Osteoblast (primary cell): ENCODE data around the gene MROH2A. TPM values are rescaled to one million over a fixed set of nuclear protein-coding genes. Genes with fewer than 3 reads are reported as not detected.

ENCODE experiments used
- DNase-seq: peaks from one replicate; pipeline ENCODE4 v3.0.0; 2011; ENCODE audit warnings: low spot score, mixed read lengths; ENCODE audit not compliant: insufficient read length; ENCODE audit errors: missing footprints
- H2AFZ ChIP-seq: 2 replicates; pipeline ENCODE4 v1.6.0; 2011; ENCODE audit warnings: mild to moderate bottlenecking, low read length
- H3K27ac ChIP-seq: 2 replicates; pipeline ENCODE4 v1.5.1; 2011; ENCODE audit warnings: mild to moderate bottlenecking, low read depth, low read length, moderate library complexity
- H3K27me3 ChIP-seq: 2 replicates; pipeline ENCODE4 v1.6.0; 2012; ENCODE audit warnings: mild to moderate bottlenecking, control low read depth, inconsistent platforms, low read length, moderate library complexity; ENCODE audit not compliant: insufficient read depth
- H3K36me3 ChIP-seq: 2 replicates; pipeline ENCODE4 v1.5.1; 2011; ENCODE audit warnings: mild to moderate bottlenecking, low read length, control low read depth, moderate library complexity; ENCODE audit not compliant: insufficient read depth
- H3K4me1 ChIP-seq: 2 replicates; pipeline ENCODE4 v1.5.1; 2011; ENCODE audit warnings: mild to moderate bottlenecking, low read length, control low read depth, moderate library complexity; ENCODE audit not compliant: insufficient read depth
- H3K4me2 ChIP-seq: 2 replicates; pipeline ENCODE4 v1.6.0; 2011; ENCODE audit warnings: mild to moderate bottlenecking, low read length; ENCODE audit not compliant: insufficient read depth
- H3K4me3 ChIP-seq: fragments of 200-600 bp; sonication (generic); 3 replicates; pipeline ENCODE4 v1.5.1; 2012; ENCODE audit warnings: mild to moderate bottlenecking, low read length, inconsistent platforms; ENCODE audit not compliant: insufficient read depth
- H3K79me2 ChIP-seq: 2 replicates; pipeline ENCODE4 v1.6.0; 2012; ENCODE audit warnings: mild to moderate bottlenecking, low read length, control low read depth, inconsistent platforms; ENCODE audit not compliant: insufficient read depth
- H3K9me3 ChIP-seq: 2 replicates; pipeline ENCODE4 v1.5.1; 2011; ENCODE audit warnings: low read depth, low read length, control low read depth
- H4K20me1 ChIP-seq: 2 replicates; pipeline ENCODE4 v1.6.0; 2012; ENCODE audit warnings: mild to moderate bottlenecking, low read length, control low read depth; ENCODE audit not compliant: insufficient read depth
- total RNA-seq: library from RNA; depleted of rRNA; stranded (reverse); fragments of >200 nt; gene quantifications from 2 replicates; pipeline ENCODE4 v1.2.3, GENCODE V29; 2012
- TF ChIP-seq, protein P1 (sequence below): IDR thresholded peaks from 2 replicates; pipeline ENCODE4 v1.5.1; 2011; ENCODE audit warnings: mild to moderate bottlenecking, low read depth, low read length, moderate library complexity; ENCODE audit errors: extremely low read depth

Gene MROH2A
- total RNA-seq, 1 donor: not detected

DNA sequence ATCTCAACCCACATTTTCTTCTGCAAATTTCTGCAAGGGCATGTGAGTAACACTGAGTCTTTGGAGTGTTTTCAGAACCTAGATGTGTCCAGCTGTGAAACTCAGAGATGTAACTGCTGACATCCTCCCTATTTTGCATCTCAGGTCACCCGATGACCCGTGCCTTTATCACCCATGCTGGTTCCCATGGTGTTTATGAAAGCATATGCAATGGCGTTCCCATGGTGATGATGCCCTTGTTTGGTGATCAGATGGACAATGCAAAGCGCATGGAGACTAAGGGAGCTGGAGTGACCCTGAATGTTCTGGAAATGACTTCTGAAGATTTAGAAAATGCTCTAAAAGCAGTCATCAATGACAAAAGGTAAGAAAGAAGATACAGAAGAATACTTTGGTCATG lies 10.1 kb upstream of the MROH2A start:
- no peak overlapping the region for H3K4me2 ChIP-seq
- H4K20me1 ChIP-seq: no peaks in the 10 kb centered on the region
- H3K36me3 ChIP-seq: no peaks in the 10 kb centered on the region
- DNase-seq: no peak
- H2AFZ ChIP-seq: no peak overlapping the region
- H3K4me3 ChIP-seq: no peak overlapping the region
- H3K4me1 ChIP-seq: peaks cover 16% of the 10 kb centered on the region
- no peaks in the 10 kb centered on the region for H3K79me2 ChIP-seq
- H3K9me3 ChIP-seq: no peaks in the 10 kb centered on the region
- TF ChIP-seq, protein P1, sequence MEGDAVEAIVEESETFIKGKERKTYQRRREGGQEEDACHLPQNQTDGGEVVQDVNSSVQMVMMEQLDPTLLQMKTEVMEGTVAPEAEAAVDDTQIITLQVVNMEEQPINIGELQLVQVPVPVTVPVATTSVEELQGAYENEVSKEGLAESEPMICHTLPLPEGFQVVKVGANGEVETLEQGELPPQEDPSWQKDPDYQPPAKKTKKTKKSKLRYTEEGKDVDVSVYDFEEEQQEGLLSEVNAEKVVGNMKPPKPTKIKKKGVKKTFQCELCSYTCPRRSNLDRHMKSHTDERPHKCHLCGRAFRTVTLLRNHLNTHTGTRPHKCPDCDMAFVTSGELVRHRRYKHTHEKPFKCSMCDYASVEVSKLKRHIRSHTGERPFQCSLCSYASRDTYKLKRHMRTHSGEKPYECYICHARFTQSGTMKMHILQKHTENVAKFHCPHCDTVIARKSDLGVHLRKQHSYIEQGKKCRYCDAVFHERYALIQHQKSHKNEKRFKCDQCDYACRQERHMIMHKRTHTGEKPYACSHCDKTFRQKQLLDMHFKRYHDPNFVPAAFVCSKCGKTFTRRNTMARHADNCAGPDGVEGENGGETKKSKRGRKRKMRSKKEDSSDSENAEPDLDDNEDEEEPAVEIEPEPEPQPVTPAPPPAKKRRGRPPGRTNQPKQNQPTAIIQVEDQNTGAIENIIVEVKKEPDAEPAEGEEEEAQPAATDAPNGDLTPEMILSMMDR: no peak
- H3K27me3 ChIP-seq: no peaks in the 10 kb centered on the region
- H3K27ac ChIP-seq: no peak overlapping the region

DNA sequence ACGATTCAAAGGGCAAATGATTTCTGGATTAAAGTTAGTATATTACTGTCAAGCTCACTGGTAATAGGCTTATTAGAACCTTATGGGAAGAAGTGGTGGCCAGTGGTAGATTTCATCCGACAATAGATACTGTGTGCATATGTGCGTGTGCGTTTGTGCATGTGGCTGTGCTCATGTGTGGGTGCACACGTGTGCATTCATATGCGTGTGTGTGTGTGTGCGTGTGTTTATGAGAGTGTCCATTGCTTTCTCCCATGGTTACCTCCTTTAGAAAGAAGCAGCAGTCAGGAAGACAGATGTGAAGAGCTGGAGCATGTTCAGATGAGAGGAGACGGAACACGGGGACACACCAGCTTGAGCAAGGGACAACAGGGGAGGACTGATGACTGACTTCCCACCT lies 8.9 kb upstream of the MROH2A start:
- Histone ChIP-seq H2AFZ (no peak overlapping the region), H3K4me3 (no peak overlapping the region), H3K27ac (no peak overlapping the region), H3K4me2 (no peak overlapping the region), H3K27me3 (no peaks in the 10 kb centered on the region), H4K20me1 (no peaks in the 10 kb centered on the region), H3K4me1 (peaks cover 6% of the 10 kb centered on the region), H3K79me2 (no peaks in the 10 kb centered on the region), H3K36me3 (no peaks in the 10 kb centered on the region), H3K9me3 (no peaks in the 10 kb centered on the region)
- TF ChIP-seq, protein P1: no peak
- DNase-seq: no peak

DNA sequence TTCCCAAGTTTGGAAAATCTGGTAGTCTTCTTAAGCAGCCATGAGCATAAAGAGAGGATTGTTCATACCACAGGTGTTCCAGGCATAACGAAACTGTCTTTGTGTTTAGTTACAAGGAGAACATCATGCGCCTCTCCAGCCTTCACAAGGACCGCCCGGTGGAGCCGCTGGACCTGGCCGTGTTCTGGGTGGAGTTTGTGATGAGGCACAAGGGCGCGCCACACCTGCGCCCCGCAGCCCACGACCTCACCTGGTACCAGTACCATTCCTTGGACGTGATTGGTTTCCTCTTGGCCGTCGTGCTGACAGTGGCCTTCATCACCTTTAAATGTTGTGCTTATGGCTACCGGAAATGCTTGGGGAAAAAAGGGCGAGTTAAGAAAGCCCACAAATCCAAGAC lies 6.0 kb upstream of the MROH2A start:
- Histone ChIP-seq H3K36me3 (no peaks in the 10 kb centered on the region), H3K4me2 (no peak overlapping the region), H3K27ac (no peak overlapping the region), H3K79me2 (no peaks in the 10 kb centered on the region), H3K9me3 (peaks cover 3% of the 10 kb centered on the region), H4K20me1 (no peaks in the 10 kb centered on the region), H3K27me3 (no peaks in the 10 kb centered on the region), H3K4me1 (no peaks in the 10 kb centered on the region), H2AFZ (no peak overlapping the region), H3K4me3 (no peak overlapping the region)
- DNase-seq: no peak
- TF ChIP-seq, protein P1: no peak

DNA sequence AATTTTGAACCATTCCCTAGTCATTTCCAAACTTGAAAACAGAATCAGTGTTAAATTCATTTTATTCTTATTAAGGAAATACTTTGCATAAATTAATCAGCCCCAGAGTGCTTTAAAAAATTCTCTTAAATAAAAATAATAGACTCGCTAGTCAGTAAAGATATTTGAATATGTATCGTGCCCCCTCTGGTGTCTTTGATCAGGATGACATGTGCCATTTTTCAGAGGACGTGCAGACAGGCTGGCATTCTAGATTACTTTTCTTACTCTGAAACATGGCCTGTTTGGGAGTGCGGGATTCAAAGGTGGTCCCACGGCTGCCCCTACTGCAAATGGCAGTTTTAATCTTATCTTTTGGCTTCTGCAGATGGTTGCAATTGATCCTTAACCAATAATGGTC lies 5.5 kb upstream of the MROH2A start:
- Histone ChIP-seq H4K20me1 (no peaks in the 10 kb centered on the region), H3K27me3 (no peaks in the 10 kb centered on the region), H3K9me3 (peaks cover 3% of the 10 kb centered on the region), H3K4me2 (no peak overlapping the region), H3K4me3 (no peak overlapping the region), H3K36me3 (no peaks in the 10 kb centered on the region), H3K27ac (no peak overlapping the region), H3K79me2 (no peaks in the 10 kb centered on the region), H3K4me1 (no peaks in the 10 kb centered on the region), H2AFZ (no peak overlapping the region)
- DNase-seq: peak; percentile 84
- TF ChIP-seq, protein P1: no peak
